Measurements from ENCODE around the gene IDH3G. TPM values are rescaled to one million over a fixed set of nuclear protein-coding genes. Genes with fewer than 3 reads are reported as not detected.

Gene IDH3G
- total and polyA plus RNA-seq, 2 donors (not counting 3 experiments of a cell fraction or from before 2014, with no cell fraction given), result 57.7 to 116 TPM

DNA sequence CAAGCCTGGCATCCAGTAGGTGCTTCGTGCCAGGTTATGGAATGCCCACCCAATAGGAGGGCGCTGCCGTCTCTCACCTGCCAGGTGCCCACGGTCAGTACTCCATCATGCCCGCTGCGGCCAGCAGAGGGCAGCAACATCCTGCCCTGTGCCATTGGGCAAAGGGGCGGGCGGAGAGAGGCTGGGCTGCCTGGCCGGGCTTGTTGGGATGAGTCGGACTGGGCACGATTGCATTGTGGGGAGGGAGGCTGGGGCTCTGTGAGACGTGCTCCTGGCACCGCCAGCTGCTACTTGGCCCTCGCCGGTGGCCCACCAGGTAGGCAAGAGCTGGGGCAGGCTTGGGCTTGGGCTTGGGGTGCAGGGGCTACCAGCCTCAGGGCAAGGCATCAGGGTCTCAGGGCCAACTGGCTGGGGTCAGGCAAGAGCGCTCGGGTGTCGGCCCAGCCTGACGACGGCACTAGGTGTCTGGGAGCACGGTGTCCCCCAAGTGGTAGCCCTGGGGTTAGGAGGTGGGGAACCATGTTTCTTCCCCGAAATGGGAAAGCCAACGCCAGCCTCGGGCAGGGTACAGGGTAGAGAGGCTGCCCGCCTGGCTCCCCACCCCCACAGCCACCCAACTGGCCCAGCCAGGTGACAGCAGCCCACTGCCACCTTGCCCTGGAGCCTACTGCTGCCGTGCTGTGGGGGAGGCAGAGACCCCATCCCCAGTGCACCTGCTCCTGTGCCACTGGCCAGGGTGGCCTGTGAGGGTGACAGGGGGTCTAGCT is 30.0 kb downstream of the IDH3G start, which contains the start of gene PLXNB3:
TSS of gene PLXNB3 (plus strand) at position 261 of the 767 bp plus-strand sequence. CDS start 1,287 bp downstream, outside the sequence.
- CTCF ChIA-PET, result interaction anchor here (0.7 to 4.6 kb wide), 5 partner anchors 9 to 185 kb away, joined by 3 to 68 read pairs (median 4); no protein-coding TSS in a partner anchor
- H3K27ac ChIP-seq (ENCODE audit: insufficient read depth, low read depth, low read length), result peak within 1 kb of the TSS; percentile 75

More for the DNA sequence above, 30.0 kb downstream of the IDH3G start, which contains the start of gene PLXNB3:
- POLR2A ChIA-PET, result no interaction called here
- H2AFZ ChIP-seq (ENCODE audit: low read depth, low read length), result no peak within 1 kb of the TSS
- no peaks in the 10 kb centered on the region for H3K27me3 ChIP-seq (ENCODE audit: control insufficient read depth in 2 of 2, insufficient read depth in 2 of 2, low read length in 2 of 2)
- TF ChIP-seq, protein P1, sequence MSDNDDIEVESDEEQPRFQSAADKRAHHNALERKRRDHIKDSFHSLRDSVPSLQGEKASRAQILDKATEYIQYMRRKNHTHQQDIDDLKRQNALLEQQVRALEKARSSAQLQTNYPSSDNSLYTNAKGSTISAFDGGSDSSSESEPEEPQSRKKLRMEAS (IDR thresholded peaks at IDR 0.05; ENCODE audit: insufficient read depth, insufficient read length), result no peak
- TF ChIP-seq, protein P2, sequence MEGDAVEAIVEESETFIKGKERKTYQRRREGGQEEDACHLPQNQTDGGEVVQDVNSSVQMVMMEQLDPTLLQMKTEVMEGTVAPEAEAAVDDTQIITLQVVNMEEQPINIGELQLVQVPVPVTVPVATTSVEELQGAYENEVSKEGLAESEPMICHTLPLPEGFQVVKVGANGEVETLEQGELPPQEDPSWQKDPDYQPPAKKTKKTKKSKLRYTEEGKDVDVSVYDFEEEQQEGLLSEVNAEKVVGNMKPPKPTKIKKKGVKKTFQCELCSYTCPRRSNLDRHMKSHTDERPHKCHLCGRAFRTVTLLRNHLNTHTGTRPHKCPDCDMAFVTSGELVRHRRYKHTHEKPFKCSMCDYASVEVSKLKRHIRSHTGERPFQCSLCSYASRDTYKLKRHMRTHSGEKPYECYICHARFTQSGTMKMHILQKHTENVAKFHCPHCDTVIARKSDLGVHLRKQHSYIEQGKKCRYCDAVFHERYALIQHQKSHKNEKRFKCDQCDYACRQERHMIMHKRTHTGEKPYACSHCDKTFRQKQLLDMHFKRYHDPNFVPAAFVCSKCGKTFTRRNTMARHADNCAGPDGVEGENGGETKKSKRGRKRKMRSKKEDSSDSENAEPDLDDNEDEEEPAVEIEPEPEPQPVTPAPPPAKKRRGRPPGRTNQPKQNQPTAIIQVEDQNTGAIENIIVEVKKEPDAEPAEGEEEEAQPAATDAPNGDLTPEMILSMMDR (IDR thresholded peaks at IDR 0.05; ENCODE audit: extremely low read depth in 1 of 2, insufficient read depth in 1 of 2, low read depth in 1 of 2, low read length in 2 of 2), result peak; percentile 76 to 86
- H3K9me1 ChIP-seq (replicated peaks; ENCODE audit: control insufficient read depth, extremely low read depth, insufficient read depth, low read length), result no peaks in the 10 kb centered on the region
- dilution Hi-C loops (cut with MboI; ENCODE audit: extremely low pct_ligation_motif_present, low sequenced_read_pairs) (no loop called here), intact Hi-C loops (cut with micrococcal nuclease) (loop anchor here (1.0 to 10.0 kb wide), 5 partner anchors 31 to 281 kb away; partner anchors contain the start of genes IDH3G and SSR4)
- no peak within 1 kb of the TSS for H3K9ac ChIP-seq (replicated peaks; ENCODE audit: extremely low read depth, insufficient read depth, low read length)
- no peaks in the 10 kb centered on the region for H3K9me3 ChIP-seq (replicated peaks; ENCODE audit: control insufficient read depth, insufficient read depth, low read length)
- FAIRE-seq, result peak; percentile 91
- H3K36me3 ChIP-seq (ENCODE audit: control insufficient read depth in 2 of 2, extremely low read depth in 1 of 2, insufficient read depth in 2 of 2, low read length in 2 of 2), result no peaks in the 10 kb centered on the region
- no peaks in the 10 kb centered on the region for H3K79me2 ChIP-seq (ENCODE audit: control insufficient read depth, insufficient read depth, low read length)
- BruUV-seq (replicated peaks), result no TSS peak
- peak within 1 kb of the TSS in 1 of 3 experiments; percentile 28 for H3K4me3 ChIP-seq (replicated peaks in 1 of 3; ENCODE audit: insufficient read depth in 1 of 3, low read depth in 1 of 3, low read length in 3 of 3)
- peak within 1 kb of the TSS; percentile 47 for H3K4me2 ChIP-seq (ENCODE audit: insufficient read depth, low read length)
- H4K20me1 ChIP-seq (replicated peaks; ENCODE audit: control insufficient read depth, extremely low read depth, insufficient read depth, low read length), result no peaks in the 10 kb centered on the region
- H3K4me1 ChIP-seq (ENCODE audit: control insufficient read depth, extremely low read depth, insufficient read depth, low read length), result peaks cover 20% of the 10 kb centered on the region
- peak; percentile 56 for DNase-seq (ENCODE audit: low read depth, low spot score)

Measured in endothelial cell of umbilical vein (primary cell).